ENCODE measurements around the gene CELSR1.

The CELSR1 gene

DNA sequence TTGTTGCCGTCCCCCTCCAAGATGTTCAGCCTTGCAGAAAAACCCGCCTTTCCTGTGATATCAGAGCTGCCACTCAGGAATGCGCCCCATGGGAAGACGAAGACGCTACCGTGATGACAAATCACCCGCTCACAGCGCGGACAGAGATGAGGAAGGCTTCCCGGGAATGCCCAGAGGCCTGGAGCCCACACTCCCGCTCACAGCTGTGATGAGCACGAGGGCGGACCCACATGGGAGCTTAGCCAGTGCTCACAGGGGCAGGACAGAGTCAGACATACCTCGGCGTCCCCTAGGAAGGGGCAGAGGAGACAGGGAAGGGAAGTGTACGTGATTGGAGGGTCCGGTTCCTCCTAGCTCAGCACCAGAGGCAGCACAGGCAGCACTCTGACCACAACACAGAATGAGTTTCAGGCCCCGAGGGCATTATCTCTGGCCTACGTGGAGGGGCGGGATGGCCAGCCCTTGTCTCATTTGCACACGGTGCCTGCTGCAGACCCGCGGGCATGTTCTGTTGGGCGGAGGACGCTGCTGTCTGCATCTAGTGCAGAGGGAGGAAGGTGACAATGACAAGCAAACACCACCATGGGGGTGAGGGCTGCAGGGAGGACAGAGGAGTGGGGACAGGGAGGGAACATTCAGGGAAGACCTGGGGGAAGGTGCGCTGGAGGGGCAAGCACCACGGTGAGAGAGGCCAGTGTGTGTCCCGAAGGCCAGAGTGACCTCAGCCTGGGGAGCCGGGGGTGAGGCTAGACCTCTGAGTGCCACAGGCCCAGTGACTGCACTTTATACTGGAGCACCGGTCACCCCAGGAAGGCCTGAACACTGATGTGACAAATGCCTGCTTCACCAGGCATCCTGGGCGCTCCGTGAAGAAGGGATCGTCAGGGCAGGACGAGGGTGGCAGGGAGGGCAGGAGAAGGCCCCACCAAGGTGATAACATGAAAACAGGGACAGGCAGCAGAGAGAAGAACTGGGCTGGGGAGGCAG, 79.6 kb downstream of the CELSR1 start:
- no peak for DNase-seq

DNA sequence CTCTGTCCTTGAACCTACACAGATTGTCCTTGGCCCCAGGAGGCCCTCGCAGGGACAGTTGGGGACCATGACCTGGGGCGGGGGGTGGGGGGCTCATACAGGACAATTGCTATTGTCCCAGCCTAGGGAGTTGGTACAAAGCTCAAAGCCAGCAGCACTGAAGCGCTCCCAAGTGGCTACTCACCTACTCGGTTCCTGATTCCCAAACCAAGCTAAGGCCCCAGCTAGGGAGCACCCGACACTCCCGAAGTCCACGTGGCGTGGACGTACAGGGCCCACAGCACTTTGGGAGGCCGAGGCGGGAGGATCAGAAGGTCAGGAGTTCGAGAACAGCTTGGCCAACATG, 80.6 kb downstream of the CELSR1 start:
- DNase-seq, result no peak

DNA sequence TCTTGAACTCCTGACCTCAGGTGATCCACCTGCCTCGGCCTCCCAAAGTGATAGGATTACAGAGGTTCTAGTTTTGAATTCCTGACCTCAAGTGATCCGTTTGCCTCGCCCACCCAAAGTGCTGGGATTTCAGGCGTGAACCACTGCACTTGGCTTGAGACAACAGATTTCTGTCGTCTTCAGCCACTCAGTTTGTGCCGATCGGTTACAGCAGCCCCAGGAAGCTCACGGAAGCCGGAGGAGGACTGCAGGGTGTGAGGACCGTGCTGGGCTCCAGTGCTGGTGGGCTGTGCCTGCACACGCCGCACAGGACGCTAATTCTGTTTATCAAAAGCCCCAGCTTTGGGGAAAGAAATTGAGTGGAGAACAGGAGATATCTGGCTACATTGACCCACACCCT, 82.0 kb downstream of the CELSR1 start:
- no peak for DNase-seq

DNA sequence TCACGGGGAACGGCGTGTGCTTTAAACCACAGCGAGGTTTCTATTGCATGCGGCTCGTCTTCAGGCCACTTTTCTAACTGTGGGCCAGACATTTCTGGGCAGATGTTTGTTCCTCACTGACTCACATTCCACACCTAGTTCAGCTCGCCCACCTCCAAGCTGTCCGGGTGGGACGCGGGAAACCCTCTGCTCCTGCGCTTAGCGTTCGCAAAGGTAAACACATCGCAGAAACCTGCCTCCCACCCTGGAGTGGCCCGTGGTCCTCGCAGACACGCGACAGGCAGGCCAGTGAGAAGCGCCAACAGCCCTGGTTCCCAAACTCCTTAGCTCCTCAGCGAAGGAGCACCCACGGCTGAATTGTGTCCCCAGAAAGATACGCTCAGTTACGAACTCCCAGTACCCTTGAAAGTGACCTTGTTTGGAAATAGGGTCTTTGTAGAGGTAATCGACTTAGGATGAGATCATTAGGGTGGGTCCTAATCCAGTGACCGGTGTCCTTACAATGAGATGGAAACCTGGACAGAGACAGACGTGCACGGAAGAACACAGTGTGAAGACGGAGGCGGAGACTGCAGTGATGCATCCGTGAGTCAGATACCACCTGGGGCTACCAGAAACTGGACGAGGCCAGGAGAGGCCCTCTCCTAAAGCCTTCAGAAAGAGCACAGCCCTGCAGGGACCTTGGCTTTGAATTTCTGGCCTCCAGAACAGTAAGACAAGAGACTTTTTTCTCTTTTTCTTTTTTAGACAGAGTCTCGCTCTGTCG, 82.7 kb downstream of the CELSR1 start:
- no peak for DNase-seq

DNA sequence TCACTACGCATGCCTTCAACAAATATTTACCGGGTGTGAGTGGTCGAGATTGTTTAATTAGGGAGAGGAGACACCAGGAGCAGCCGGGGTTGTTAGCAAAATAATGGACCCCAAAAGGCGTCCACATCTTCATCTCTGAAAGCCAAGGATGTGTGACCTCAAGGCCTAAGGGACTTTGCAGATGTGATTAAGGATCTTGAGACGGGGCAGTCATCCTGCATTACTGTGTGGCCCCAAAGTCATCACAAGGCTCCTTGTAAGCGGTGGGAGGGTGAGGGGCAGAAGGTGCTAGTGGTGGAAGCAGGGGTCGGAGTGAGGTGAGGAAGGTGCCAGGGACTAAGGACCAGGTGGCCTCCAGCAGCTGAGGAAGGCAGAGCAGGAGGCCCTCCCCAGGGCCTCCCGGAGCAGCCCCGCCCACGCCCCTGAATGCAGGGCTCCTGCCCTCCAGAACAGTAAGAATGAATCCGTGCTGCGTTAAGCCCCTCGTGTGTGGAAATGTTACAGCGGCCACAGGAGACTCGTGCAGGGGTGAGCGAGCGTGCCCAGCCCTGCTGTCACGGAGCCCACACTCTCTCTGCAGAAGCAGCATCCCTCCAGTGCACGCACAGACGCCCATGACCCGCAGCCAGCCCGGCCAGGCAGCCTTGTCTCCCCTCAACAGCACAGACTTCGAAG, 83.5 kb downstream of the CELSR1 start:
- DNase-seq, result no peak

DNA sequence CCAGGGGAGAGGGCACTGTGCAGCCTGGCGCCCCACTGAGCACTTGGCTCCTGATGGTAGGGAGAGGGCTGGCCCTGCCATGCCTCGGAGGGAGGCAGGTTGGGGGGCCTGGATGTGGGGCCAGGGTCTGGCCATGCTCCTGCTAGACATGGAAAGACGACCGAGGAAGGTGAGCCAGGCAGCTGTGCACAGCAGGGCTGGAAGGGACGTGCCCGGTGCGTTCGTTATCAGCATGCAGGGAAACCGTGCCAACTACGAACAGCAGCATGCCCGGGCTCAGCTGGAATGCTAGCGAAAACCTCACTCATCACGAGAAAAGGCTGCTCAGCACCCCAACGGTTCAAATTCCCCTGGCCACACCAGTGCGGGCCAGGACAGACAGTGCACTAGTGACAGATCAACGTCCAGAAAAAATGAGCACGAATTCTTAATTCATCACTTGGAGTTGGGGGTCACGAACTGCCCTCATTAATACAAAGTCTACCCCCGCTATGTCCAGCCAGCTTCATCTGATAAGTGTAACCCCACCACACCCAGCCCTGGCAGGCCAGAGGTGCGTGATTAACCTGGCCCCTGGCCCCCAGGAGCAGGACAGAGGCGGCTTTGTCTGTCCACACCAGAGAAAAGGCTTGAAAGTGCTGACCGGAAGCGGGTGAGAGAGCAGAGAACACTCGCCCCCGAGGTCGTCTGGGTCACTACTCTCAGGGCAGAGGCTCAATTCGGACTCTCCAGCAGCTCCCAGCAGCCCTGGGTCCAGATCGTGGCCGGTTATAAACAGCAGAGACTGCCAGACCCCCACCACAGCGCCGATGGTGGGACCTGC, 84.2 kb downstream of the CELSR1 start:
- DNase-seq, result no peak

DNA sequence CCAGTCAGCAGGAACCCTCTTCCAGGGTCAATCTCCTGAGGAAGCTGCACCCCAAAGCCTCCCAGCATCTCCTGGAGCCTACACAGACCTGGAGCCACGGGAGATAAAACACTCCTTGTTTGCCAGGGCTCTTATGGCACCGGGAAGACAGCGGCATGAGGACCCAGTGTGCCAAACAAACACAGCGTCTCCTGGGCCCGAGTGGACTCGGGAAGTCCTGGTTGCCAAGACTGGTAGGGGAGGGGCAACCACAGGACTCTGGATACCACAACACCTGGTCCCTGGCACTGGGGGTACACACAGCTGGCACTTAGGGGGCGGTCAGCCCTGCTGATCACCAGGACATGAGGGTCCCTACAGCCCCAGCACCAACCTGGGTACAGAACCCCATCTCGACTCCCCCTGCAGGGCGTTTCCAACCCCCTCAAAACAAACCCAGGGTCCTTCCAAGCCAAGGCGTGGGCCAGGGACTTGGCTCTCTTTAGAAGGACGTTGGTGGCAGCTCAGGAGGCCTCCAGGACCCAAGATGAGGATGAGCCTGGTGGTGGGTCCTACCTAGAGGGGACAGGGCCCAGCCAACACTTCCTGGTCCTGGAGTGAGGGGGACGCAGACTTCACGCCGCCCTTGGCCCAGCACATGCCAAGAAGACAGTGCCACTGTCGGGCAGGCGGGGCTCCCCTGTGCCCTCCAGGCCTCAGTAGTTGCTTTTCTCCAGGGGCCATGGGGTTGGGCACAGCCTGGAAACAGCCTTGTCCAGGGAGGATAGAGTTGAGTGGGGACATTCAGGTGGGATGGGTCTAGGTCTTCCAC, 85.0 kb downstream of the CELSR1 start:
- DNase-seq, result no peak

DNA sequence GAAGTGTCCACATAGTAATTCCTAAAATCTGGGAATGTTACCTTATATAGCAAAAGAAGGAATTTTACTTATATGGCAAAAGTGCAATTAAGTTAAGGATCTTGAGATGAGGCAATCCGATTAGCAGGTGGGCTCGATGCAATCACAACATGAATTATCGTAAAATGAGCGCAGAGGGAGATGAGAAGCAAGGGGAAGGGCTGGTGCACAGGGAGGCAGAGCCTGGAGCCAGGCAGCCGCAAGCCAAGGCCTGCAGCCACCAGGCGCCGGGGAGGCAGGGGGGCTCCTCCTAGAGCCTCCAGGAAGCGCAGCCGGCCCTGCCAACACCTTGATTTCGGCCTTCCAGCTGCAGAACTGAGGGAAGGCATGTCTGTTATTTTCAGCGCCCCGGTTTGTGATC, 85.7 kb downstream of the CELSR1 start:
- DNase-seq, result no peak

DNA sequence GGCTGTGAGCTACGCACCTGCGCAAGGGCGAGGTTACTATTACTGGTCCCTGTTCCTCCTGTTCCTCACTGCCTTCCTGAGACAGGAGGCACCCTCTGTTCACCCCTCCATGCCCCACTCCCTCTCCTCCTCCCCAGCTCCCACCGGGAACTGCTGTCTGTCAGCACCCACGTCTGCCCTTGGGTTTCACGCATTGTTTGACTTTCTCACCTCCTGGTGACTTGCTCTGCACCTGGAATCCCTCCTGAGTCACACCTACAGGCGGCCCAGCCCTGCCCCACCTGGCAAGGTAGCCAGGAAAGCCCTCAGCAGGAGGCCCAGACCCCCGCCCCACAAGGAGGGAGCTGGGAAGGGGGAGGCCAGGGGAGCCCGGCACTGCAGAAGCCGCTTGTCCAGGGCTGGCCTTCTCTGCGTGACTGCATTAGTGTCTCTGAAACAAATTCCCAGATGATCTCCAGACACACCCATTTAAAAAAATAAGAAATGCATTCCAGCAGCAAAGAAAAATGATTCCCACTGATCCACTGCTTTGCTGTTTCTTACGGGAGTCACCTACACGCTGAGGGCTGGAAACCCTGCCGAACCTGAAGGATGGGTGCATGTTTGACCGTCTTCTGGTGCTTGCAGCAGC, 86.4 kb downstream of the CELSR1 start:
- no peak for DNase-seq

DNA sequence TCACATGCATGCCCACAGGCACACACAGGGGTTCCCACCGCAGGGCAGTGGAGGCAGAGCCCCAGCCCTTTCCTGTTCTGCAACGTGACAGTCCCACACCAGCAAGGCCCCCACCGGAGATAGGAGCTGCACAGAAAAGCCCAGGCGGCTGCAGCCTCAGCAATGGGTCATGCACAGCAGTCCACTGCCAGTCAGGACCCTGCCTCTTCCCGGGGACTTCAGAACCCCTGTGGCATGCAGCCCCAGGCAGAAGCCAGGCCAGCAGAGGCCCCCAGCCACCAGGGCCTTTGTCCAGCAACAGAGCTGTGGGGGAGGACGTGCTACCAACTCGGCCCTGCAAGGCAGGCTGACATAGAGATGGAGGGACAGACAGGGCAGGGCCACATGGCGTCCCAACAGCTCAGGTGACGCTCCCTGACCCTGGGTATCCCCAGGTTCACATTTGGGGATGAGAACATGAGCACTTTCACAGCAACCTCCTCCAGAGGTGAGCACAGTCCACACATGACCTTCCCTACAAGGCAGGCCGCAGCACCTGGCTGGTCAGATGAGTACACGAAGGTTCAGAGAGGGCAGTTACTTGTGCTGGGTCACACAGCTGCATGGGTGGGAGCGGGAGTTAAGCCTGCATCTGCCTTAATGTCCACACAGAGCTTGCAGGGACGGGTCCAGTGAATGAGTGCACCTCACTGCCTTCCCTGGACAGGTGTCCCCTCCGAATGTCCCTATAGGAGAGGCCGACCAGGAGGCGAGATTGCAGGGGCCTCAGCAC, 87.3 kb downstream of the CELSR1 start:
- no peak for DNase-seq

DNA sequence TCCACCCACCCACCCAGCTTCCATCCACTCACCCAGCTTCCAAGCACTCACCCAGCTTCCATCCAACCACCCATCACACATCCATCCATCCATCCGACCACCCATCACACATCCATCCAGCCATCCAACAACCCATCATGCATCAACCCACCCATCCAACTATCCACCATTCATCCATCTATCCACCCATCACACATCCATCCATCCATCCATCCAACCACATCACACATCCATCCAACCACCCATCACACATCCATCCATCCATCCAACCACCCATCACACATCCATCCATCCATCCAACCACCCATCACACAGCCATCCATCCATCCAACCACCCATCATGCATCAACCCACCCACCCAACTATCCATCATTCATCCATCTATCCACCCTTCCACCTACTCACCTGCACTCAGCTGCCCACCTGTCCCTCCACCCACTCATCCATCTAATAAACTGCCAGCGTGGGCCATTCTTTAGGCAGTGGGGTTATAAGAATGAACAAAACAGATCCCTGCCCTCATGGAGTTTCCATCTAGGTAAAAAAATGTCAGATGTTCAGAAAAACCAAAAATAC, 88.2 kb downstream of the CELSR1 start:
- no peak for DNase-seq

DNA sequence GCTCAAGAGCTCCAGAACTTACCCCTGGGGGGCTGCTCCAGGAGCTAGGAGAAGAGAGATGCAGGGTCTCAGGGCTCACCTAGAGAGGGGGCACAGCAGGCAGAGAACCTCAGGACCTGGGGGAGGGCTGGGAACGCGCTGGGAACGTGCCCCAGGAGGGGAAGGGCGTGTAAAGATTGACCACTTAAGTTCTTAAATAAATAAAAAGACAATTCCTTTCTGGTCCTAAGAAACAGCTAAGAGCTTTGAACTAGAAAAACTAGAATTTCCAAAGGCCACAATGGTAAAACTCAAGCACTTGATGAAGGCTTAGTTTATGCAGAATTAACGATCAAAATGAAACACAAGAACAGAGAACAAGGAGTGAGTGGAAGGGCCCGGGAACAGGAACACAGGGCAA, 89.1 kb downstream of the CELSR1 start:
- DNase-seq, result no peak

DNA sequence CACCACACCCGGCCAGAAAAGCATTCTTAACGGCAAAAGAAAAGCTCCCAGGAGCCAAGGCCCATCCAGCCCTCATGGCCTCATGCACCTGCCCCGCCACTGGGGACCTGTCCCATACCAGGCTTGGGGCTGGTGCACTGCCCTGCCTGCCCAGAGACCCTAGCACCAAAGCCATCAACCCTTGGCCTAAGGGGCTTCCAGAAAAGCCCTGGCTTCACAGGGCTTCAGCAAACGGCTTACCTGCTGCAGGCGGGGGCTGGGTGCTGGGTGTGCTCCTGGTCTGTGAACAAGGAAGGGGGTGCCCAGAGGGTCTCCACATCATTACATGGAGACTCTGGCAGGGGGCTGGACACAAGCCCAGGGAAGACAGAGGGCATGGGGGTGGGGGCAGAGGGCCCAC, 89.5 kb downstream of the CELSR1 start:
- no peak for DNase-seq

DNA sequence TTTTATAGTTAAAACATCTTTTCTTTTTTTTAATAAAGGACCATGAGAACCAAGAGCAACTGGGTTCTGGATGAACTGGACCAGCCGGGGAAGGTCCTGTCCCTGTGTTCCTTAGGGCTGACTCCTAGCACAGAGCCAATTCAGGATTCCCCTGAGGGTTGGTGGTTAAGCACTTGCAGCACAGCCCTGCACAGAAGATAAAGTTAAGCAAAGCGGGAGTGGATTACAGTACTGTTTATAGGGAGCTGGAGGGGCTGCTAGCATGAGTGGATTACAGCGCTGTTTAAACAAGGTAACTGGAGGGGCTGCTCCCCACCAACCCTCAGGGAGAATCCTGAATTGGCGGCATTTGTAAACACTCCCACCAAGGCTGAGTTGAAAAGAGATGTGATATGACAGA, 90.6 kb downstream of the CELSR1 start:
- DNase-seq, result no peak

DNA sequence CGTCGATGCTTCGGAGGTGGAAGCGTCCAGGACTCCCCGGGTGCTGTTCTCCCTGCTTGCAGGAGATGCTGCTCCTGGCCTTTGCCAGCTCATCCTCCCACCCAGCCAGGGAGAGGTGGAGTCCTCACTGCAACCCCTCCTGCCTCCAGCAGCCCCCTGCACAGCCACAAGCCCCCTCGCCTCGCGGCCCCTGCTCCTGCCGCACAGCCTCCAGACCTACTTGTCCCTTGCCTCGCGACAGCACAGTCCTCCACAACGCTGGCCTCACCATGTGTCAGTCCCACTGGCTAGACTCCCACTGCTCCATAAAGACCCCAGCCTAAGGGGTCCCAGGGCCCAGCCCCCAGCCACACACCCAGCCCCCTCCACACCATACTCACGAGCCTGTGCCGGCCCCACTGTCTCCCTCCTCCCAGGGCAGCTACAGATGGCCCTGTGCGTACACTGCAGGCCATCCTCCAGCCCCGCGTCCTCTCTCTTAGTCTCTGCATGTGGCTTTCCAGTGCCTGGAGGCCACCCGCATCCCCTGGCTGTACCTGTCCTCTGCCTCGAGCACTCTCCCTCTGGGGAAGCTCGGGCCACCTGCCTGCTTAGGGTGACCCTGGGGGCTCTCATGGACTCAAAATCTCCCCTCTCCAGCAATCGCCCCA, 91.5 kb downstream of the CELSR1 start:
- DNase-seq, result no peak

DNA sequence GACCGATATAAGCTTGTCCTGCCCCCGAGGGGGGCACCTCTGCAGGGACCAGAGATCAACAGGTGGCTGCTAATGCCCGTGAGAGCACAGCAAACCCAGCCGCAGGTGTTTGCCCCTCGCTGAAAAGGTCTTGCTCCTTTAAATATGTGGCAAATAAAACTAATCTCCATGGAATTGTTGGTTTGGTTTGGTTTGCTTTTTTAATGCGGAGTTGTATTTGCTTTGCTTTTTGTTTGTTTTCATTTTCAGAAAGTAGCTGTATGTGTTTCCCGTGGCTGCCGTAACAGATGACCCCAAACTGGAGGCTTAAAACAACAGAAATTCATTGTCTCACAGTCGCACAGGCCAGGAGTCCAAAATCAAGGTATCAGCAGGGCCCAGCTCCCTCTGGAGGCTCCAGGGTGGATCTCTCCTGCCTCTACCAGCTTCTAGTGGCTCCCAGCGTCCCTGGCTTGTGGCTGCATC, 93.0 kb downstream of the CELSR1 start:
- no peak for DNase-seq

DNA sequence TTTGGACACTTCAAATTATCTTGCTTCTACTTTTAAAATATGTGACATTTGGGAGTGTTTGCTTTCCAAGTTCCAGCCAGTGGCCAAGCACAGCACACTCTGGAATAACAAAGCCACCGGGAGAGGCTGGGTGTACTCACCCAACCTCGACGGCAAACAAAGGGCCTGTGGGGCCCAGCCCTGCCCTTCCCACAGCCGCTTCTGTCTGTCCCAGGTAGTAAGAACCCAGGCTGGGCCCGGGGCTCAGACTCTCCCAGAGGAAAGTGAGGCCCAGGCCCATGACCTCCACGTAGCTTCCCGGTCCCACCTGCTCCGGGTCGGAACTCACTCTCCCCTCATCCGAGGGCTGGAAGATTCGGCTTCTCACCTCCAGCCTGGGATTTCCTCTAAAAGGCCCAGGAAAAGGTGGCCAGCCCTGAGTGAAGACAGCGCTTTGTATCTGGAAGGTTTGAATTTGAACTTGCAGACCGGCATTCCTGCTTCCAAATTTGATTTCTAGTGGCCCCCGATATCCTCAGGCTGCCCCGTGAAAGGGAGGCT, 93.5 kb downstream of the CELSR1 start:
- DNase-seq, result no peak

DNA sequence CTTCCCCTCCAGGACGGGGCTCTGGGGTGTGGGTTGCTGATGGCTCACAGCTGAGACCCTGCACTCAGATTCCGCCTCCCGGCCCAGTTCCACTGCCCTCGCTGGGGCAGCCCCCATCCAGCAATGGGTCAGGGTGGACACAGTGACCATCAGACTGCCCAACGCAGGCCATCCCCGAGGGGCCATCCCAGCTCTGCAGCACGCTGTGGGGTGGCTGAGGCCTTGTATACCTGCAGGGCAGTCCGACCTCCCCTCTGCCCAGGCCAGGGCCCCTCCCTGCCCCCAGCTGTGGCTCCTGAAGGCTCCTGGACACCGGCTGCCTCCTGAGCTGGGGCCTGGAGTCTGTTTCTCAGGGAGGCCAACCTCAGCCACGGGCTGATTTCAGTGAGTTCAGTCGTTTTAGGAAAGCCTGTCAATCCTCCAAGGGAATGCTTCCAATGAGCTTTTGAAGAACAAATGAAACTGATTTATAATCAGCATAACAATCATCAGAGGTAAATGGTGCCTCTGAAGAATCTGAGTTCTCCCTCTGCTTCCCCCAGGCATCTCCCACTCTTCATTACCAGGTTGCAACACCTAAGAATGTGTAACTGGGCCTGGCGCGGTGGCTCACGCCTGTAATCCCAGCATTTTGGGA, 95.1 kb downstream of the CELSR1 start:
- no peak for DNase-seq

All from cortex of kidney (tissue), 1 donor.